Stomach (tissue), 9 donors: ENCODE results near the gene RIMS3. TPM values are rescaled to one million over a fixed set of nuclear protein-coding genes. Genes with fewer than 3 reads are reported as not detected.

Experiments used
- DNase-seq, 2 donors: peaks; one replicate each; pipeline versions ENCODE4 v3.0.0 to v3.0.0-alpha.2; 2013 to 2019
- H3K27ac ChIP-seq, 5 donors: fragments of 200-600 bp in 4 of 5; sonication (generic) in 4 of 5; one replicate each; pipeline ENCODE4 v1.5.1; 2013 to 2019; ENCODE audit warnings: mild to moderate bottlenecking in 1 of 5, moderate library complexity in 1 of 5
- H3K27me3 ChIP-seq, 3 donors: fragments of 200-600 bp; sonication (generic); one replicate each; pipeline ENCODE4 v1.5.1; 2017 to 2019; ENCODE audit warnings: mixed run types in 1 of 3
- H3K36me3 ChIP-seq, 4 donors: fragments of 200-600 bp; sonication (generic); 1 replicate in 3 of 4; 2 replicates in 1 of 4; pipeline ENCODE4 v1.5.1; 2016 to 2019
- H3K4me1 ChIP-seq, 4 donors: fragments of 200-600 bp; sonication (generic); one replicate each; pipeline ENCODE4 v1.5.1; 2016 to 2019
- H3K4me3 ChIP-seq, 4 donors: fragments of 200-600 bp; sonication (generic) in 3 of 4; one replicate each; pipeline ENCODE4 v1.5.1; 2016 to 2019; ENCODE audit warnings: mild to moderate bottlenecking in 1 of 4
- H3K9me3 ChIP-seq, 4 donors: fragments of 200-600 bp; sonication (generic); one replicate each; pipeline ENCODE4 v1.5.1; 2016 to 2019
- CTCF ChIP-seq, 7 experiments: fragments of 450-650 bp in 4 of 7; fragments of 200-600 bp in 3 of 7; sonication (generic) in 3 of 7; IDR thresholded peaks; one replicate each; pipeline ENCODE4 v1.5.1; 2016 to 2019; ENCODE audit warnings: antibody characterized with exemption in 7 of 7, control low read depth in 2 of 7, mild to moderate bottlenecking in 1 of 7
- EP300 ChIP-seq: sonication (generic); formaldehyde crosslinking; IDR thresholded peaks from one replicate; pipeline ENCODE4 v1.6.1; 2017; ENCODE audit warnings: antibody characterized with exemption
- POLR2A ChIP-seq, 4 donors: fragments of 450-650 bp; IDR thresholded peaks; one replicate each; pipeline ENCODE4 v1.6.1; 2016; ENCODE audit warnings: antibody characterized with exemption in 4 of 4, control low read depth in 2 of 4, mild to moderate bottlenecking in 1 of 4, moderate library complexity in 1 of 4
- POLR2AphosphoS5 ChIP-seq, 3 donors: sonication (generic); formaldehyde crosslinking; IDR thresholded peaks; one replicate each; pipeline ENCODE4 v1.6.1; 2016; ENCODE audit warnings: antibody characterized with exemption in 3 of 3
- WGBS, 5 donors: extraction: QIAGEN DNeasy Blood & Tissue Kit in 3 of 5; methylation state at CpG; one replicate each; pipeline versions ENCODE4 v1.1.5 to v1.1.7; 2013 to 2018; 5-methylcytosine and 5-hydroxymethylcytosine counted together
- intact Hi-C: fragments of 100-400 bp; cut with DNase I; formaldehyde crosslinking; loops from one replicate; pipeline ENCODE4 v1.15.1; 2023; ENCODE audit warnings: low total_unique reads
- polyA plus RNA-seq, 3 donors: library from polyadenylated mRNA; stranded (reverse); fragments of 200-250 nt; gene quantifications; one replicate each; pipeline ENCODE4 v1.2.3, GENCODE V29; 2013
- total RNA-seq, 5 donors: library from RNA; depleted of rRNA; stranded (reverse); fragments of >200 nt; gene quantifications; one replicate each; pipeline versions ENCODE4 v1.1.0 to v1.2.3, GENCODE V29; 2014 to 2016
- donor health status: healthy with polysubstance abuse.
- donor health status: Bipolar disorder and iron deficiency.
- donor health status: healthy.

RIMS3 gene
- total and polyA plus RNA-seq, 8 donors = 0.45 to 4.7 (median 2.5) TPM

GRCh38 chr1:40652468-40652867, 13.0 kb downstream of the RIMS3 start:
- WGBS, 5 donors = 76 to 88% (median 83%) methylated on average over 5 of the region's 5 CpGs
- intact Hi-C loops = no loop called here
- H3K27me3 ChIP-seq = peaks cover 0 to 23% (median 7%) of the 10 kb centered on the region in 3 donors
- DNase-seq = no peak
- no peaks in the 10 kb centered on the region for H3K9me3 ChIP-seq
- no peak overlapping the region for H3K27ac ChIP-seq
- TF ChIP-seq CTCF (IDR thresholded peaks at IDR 0.05) (no peak), EP300 (no peak), POLR2A (IDR thresholded peaks at IDR 0.05) (no peak), POLR2AphosphoS5 (IDR thresholded peaks at IDR 0.05) (no peak)
- no peaks in the 10 kb centered on the region for H3K36me3 ChIP-seq
- H3K4me1 ChIP-seq = peaks cover 0 to 23% (median 10%) of the 10 kb centered on the region in 4 donors
- H3K4me3 ChIP-seq = no peak overlapping the region

GRCh38 chr1:40651138-40651857, 14.2 kb downstream of the RIMS3 start:
- WGBS, 5 donors = 60 to 70% (median 64%) methylated on average over 17 of the region's 17 CpGs
- Histone ChIP-seq H3K9me3 (no peaks in the 10 kb centered on the region), H3K27me3 (peaks cover 0 to 23% (median 7%) of the 10 kb centered on the region in 3 donors), H3K27ac (no peak overlapping the region), H3K4me1 (peaks cover 0 to 23% (median 10%) of the 10 kb centered on the region in 4 donors), H3K4me3 (no peak overlapping the region), H3K36me3 (no peaks in the 10 kb centered on the region)
- DNase-seq = peak in 1 of 2 donors; percentile 62
- TF ChIP-seq POLR2AphosphoS5 (IDR thresholded peaks at IDR 0.05) = no peak
- no peak for TF ChIP-seq POLR2A (IDR thresholded peaks at IDR 0.05)
- no peak for TF ChIP-seq EP300
- TF ChIP-seq CTCF (IDR thresholded peaks at IDR 0.05) = no peak
- intact Hi-C loops = no loop called here

- DNase-seq = no peak
- Histone ChIP-seq H3K27ac (no peak overlapping the region), H3K4me3 (no peak overlapping the region), H3K36me3 (no peaks in the 10 kb centered on the region), H3K4me1 (peaks cover 0 to 23% (median 10%) of the 10 kb centered on the region in 4 donors), H3K9me3 (no peaks in the 10 kb centered on the region), H3K27me3 (peaks cover 0 to 23% (median 7%) of the 10 kb centered on the region in 3 donors)
- intact Hi-C loops = no loop called here
- 27 to 71% (median 58%) methylated on average over 4 of the region's 4 CpGs for WGBS, 5 donors
- no peak for TF ChIP-seq CTCF (IDR thresholded peaks at IDR 0.05)
- no peak for TF ChIP-seq POLR2AphosphoS5 (IDR thresholded peaks at IDR 0.05)
- no peak for TF ChIP-seq POLR2A (IDR thresholded peaks at IDR 0.05)
- TF ChIP-seq EP300 = no peak
Measured at GRCh38 chr1:40650075-40650474, 15.4 kb downstream of the RIMS3 start.

- Histone ChIP-seq H3K27me3 (peaks cover 0 to 18% (median 7%) of the 10 kb centered on the region in 3 donors), H3K27ac (no peak overlapping the region), H3K4me3 (no peak overlapping the region), H3K36me3 (no peaks in the 10 kb centered on the region), H3K9me3 (no peaks in the 10 kb centered on the region), H3K4me1 (peaks cover 0 to 23% (median 10%) of the 10 kb centered on the region in 4 donors)
- intact Hi-C loops = no loop called here
- DNase-seq = no peak
- WGBS, 5 donors = 82 to 93% (median 88%) methylated on average over 3 to 5 of the region's 5 CpGs
- TF ChIP-seq CTCF (IDR thresholded peaks at IDR 0.05) (no peak), EP300 (no peak), POLR2AphosphoS5 (IDR thresholded peaks at IDR 0.05) (no peak), POLR2A (IDR thresholded peaks at IDR 0.05) (no peak)
Measured at GRCh38 chr1:40649592-40649930, 15.9 kb downstream of the RIMS3 start.
